ENCODE measurements around the gene MRPL17. TPM values are rescaled to one million over a fixed set of nuclear protein-coding genes. Genes with fewer than 3 reads are reported as not detected.
"Not testable (repeated sequence)": the region's sequence is repeated elsewhere in the genome, so short reads cannot be mapped to it uniquely, and the experiment has no call there.

The MRPL17 gene
- total and polyA plus RNA-seq, 5 donors from 2014 or later, result 10.0 to 35.5 (median 24.8) TPM

DNA sequence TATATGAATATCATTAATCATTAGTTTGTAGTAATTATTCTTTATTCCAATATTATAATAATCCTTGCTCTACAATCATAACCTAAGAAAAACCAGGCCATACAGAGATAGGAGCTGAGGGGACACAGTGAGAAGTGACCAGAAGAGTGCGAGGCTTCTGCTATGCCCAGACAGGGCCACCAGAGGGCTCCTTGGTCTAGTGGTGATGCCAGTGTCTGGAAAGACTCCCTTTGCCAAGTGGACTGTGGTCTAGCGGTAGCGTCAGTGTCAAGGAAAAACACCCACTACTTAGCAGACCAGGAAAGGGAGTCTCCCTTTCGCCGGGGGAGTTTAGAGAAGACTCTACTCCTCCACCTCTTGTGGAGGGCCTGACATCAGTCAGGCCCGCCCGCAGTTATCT lies 28.4 kb upstream of the MRPL17 start:
- ATAC-seq (ENCODE audit: low read depth in 2 of 2); H3K27me3 Mint-ChIP-seq; H3K36me3 ChIP-seq (ENCODE audit: control insufficient read depth, insufficient read depth, low read length); H3K4me1 ChIP-seq (ENCODE audit: control insufficient read depth, insufficient read depth, low read length, poor library complexity, severe bottlenecking); H3K9me3 ChIP-seq (ENCODE audit: control insufficient read depth in 2 of 2, low read length in 2 of 2); H3K9me3 Mint-ChIP-seq; H3K4me3 ChIP-seq (ENCODE audit: low read depth, low read length); H3K27me3 ChIP-seq (ENCODE audit: control insufficient read depth, insufficient read depth, low read length); H3K4me3 Mint-ChIP-seq; H3K27ac Mint-ChIP-seq; H3K27ac ChIP-seq (ENCODE audit: insufficient read depth, low read length, poor library complexity, severe bottlenecking): not testable (repeated sequence)
- peak in 1 of 3 donors; percentile 7 for DNase-seq
- peaks cover 8 to 48% (median 28%) of the 10 kb centered on the region in 4 donors for H3K4me1 Mint-ChIP-seq
- peaks cover 18% of the 10 kb centered on the region for H3K36me3 Mint-ChIP-seq

DNA sequence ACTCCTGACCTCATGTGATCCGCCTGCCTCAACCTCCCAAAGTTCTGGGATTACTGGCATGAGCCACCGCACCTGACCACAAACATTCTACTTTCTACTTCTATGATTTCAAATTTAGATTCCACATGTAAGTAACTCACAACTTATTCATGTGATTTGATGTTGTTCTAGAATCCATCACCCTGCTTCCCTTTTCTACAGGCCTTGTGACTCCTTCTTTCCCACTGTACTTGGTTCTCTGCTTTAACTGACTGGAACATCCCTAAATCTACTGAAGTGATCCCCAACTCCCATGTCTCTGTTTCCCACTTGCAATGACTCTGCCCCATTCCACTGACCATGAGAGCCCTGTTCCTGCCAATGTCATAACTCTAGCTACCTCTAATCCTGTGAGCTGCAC lies 25.7 kb upstream of the MRPL17 start:
- H3K4me1 Mint-ChIP-seq, result peaks cover 16 to 37% (median 23%) of the 10 kb centered on the region in 4 donors
- DNase-seq (no peak), ATAC-seq (ENCODE audit: low read depth in 2 of 2) (no peak)
- Histone ChIP-seq H3K27ac (ENCODE audit: insufficient read depth, low read length, poor library complexity, severe bottlenecking) (no peak overlapping the region), H3K36me3 (ENCODE audit: control insufficient read depth, insufficient read depth, low read length) (peaks cover 6% of the 10 kb centered on the region), H3K4me3 (ENCODE audit: low read depth, low read length) (no peak overlapping the region), H3K9me3 (ENCODE audit: control insufficient read depth in 2 of 2, low read length in 2 of 2) (peaks cover 0 to 6% of the 10 kb centered on the region in 2 experiments), H3K27me3 (ENCODE audit: control insufficient read depth, insufficient read depth, low read length) (no peaks in the 10 kb centered on the region), H3K4me1 (ENCODE audit: control insufficient read depth, insufficient read depth, low read length, poor library complexity, severe bottlenecking) (no peaks in the 10 kb centered on the region)
- no peaks in the 10 kb centered on the region for H3K27me3 Mint-ChIP-seq
- H3K4me3 Mint-ChIP-seq, result no peak overlapping the region
- H3K9me3 Mint-ChIP-seq, result no peaks in the 10 kb centered on the region
- peaks cover 7% of the 10 kb centered on the region for H3K36me3 Mint-ChIP-seq
- H3K27ac Mint-ChIP-seq, result peak overlapping the region; percentile 40 to 50 (median 45)

DNA sequence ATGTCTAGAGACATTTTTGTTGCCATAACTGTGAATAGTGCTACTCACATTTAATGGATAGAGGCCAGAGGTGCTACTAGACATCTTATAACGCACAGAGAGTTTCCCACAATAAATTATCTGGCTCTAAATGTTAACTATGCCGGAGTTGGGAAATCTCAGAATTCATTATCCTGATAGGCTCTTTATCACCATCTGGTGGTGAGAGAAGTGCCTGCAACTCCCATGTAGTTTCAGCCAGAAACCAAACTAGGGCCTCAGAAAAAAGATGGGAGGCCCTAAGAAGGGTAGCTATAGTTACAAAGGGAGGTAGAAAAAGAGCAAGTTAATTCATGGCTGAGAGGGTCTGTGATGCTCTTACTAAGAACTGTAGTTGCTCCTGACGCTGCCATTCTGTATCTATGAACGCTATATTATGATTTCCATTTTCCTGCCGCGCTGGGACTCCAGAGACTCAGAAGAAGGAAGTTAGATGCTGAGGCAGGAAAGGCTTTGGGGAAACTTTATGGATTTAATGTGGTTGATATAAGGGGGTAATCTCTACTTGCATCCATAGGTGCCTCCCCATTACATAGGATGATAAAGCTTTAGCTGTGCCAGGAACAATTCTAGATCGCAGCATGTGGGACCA lies 22.9 kb upstream of the MRPL17 start:
- H3K27ac Mint-ChIP-seq, result peak overlapping the region; percentile 63 to 95 (median 70)
- ATAC-seq (ENCODE audit: low read depth in 2 of 2), result peak in 1 of 2 donors; percentile 44
- DNase-seq, result peak; percentile 10 to 47 (median 40)
- no peak overlapping the region for H3K27ac ChIP-seq (ENCODE audit: insufficient read depth, low read length, poor library complexity, severe bottlenecking)
- H3K9me3 ChIP-seq (ENCODE audit: control insufficient read depth in 2 of 2, low read length in 2 of 2), result no peaks in the 10 kb centered on the region
- H3K27me3 Mint-ChIP-seq, result no peaks in the 10 kb centered on the region
- H3K4me1 Mint-ChIP-seq, result peaks cover 13 to 27% (median 23%) of the 10 kb centered on the region in 4 donors
- H3K4me3 Mint-ChIP-seq, result no peak overlapping the region
- H3K9me3 Mint-ChIP-seq, result no peaks in the 10 kb centered on the region
- H3K36me3 ChIP-seq (ENCODE audit: control insufficient read depth, insufficient read depth, low read length), result peaks cover 9% of the 10 kb centered on the region
- peaks cover 13% of the 10 kb centered on the region for H3K36me3 Mint-ChIP-seq
- H3K4me1 ChIP-seq (ENCODE audit: control insufficient read depth, insufficient read depth, low read length, poor library complexity, severe bottlenecking), result no peaks in the 10 kb centered on the region
- H3K27me3 ChIP-seq (ENCODE audit: control insufficient read depth, insufficient read depth, low read length), result no peaks in the 10 kb centered on the region
- no peak overlapping the region for H3K4me3 ChIP-seq (ENCODE audit: low read depth, low read length)

DNA sequence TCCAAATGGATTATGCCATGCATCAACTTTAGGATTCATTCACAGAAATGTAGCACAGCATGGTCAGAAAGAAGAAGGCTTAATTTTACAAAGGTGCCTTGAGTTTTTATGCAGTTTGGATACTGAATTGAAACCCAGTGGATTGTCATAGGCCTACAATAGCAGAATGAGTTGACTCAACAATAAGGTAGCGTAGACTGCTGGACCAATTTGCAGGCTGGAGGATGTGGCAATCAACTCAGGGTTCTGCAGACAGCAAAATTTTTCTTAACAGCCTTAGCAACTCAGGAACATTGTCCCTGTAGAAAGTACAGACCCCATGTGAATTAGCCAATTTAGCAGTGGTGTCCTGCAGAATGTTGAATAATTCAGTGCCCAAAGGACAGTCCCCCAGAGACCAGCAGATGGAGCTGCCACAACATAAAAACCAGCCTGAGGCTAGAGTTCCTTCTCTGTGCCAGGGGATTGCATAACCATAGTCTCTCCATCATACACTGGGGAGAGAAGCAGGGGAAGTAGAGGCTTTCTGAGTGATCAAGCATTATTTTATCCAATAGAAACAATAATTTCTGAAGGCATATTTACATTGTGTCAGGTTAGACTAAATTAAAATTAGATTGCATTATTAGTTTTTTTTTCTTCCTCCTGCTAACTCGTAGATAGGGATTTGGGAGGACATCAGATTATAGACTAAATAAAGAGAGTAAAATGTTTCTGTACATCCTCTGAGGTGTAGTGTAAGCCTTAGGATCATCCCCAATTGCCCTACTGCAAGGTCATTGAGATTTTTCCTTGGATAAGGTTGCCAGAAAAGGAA lies 20.3 kb upstream of the MRPL17 start:
- peaks cover 8 to 20% (median 13%) of the 10 kb centered on the region in 4 donors for H3K4me1 Mint-ChIP-seq
- peak in 2 of 3 donors; percentile 43 to 51 for DNase-seq
- H3K27me3 ChIP-seq (ENCODE audit: control insufficient read depth, insufficient read depth, low read length), result no peaks in the 10 kb centered on the region

DNA sequence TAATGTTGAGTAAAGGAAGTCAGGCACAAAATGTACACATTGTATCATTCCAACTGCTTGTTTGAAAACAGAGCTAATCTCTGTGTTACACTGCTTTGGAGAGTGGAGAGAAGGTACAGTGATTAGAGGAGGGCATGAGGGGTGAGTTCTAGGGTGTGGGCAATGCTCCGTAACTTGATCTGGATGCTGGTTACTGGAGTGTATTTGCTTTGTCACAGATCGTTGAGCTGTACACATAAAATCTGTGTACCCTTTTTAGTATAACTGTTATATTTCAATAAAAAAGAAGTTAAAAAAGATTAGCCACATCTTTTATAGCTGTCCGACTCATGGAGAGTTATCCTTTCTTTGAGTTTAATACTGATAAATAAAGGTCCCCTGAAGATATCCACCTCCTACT lies 18.8 kb upstream of the MRPL17 start:
- peak overlapping the region in 1 of 3 donors; percentile 79 for H3K27ac Mint-ChIP-seq
- not testable (repeated sequence) for H3K27me3 Mint-ChIP-seq; ATAC-seq (ENCODE audit: low read depth in 2 of 2)

More for the DNA sequence above, 20.3 kb upstream of the MRPL17 start:
- H3K27ac Mint-ChIP-seq, result no peak overlapping the region
- Histone ChIP-seq H3K36me3 (ENCODE audit: control insufficient read depth, insufficient read depth, low read length) (peaks cover 9% of the 10 kb centered on the region), H3K4me1 (ENCODE audit: control insufficient read depth, insufficient read depth, low read length, poor library complexity, severe bottlenecking) (no peaks in the 10 kb centered on the region), H3K9me3 (ENCODE audit: control insufficient read depth in 2 of 2, low read length in 2 of 2) (no peaks in the 10 kb centered on the region), H3K27ac (ENCODE audit: insufficient read depth, low read length, poor library complexity, severe bottlenecking) (peak overlapping the region; percentile 21), H3K4me3 (ENCODE audit: low read depth, low read length) (no peak overlapping the region)
- no peak overlapping the region for H3K4me3 Mint-ChIP-seq
- peak in 1 of 2 donors; percentile 62 for ATAC-seq (ENCODE audit: low read depth in 2 of 2)
- H3K27me3 Mint-ChIP-seq, result no peaks in the 10 kb centered on the region
- peaks cover 13% of the 10 kb centered on the region for H3K36me3 Mint-ChIP-seq
- H3K9me3 Mint-ChIP-seq, result no peaks in the 10 kb centered on the region

DNA sequence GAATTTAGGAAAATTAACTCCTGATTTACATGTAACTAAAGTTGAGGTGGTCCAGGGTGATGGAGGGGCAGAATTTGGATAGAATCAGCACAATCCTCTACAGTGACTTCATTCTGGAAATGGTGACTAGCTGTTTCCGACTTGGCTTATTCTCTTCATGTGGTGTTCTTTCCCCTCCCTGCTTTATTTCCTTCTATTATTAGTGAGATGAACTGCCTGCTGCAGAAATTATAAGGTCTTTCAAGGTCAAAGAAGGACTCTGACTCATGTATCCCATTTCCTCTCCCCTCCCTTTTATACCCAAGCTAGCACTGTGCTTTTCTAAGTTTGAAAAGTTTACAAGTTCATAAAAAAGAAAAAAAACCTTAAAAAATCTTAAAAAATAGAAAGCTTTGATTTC lies 12.2 kb upstream of the MRPL17 start:
- Mint-ChIP-seq H3K27me3 (no peaks in the 10 kb centered on the region), H3K4me3 (no peak overlapping the region), H3K9me3 (no peaks in the 10 kb centered on the region), H3K27ac (peak overlapping the region in 1 of 3 donors; percentile 15), H3K36me3 (no peaks in the 10 kb centered on the region), H3K4me1 (peaks cover 18 to 36% (median 22%) of the 10 kb centered on the region in 4 donors)
- no peaks in the 10 kb centered on the region for H3K9me3 ChIP-seq (ENCODE audit: control insufficient read depth in 2 of 2, low read length in 2 of 2)
- DNase-seq (no peak), ATAC-seq (ENCODE audit: low read depth in 2 of 2) (peak in 1 of 2 donors; percentile 39)
- H3K36me3 ChIP-seq (ENCODE audit: control insufficient read depth, insufficient read depth, low read length), result peaks cover 4% of the 10 kb centered on the region
- H3K4me3 ChIP-seq (ENCODE audit: low read depth, low read length), result no peak overlapping the region
- peaks cover 22% of the 10 kb centered on the region for H3K4me1 ChIP-seq (ENCODE audit: control insufficient read depth, insufficient read depth, low read length, poor library complexity, severe bottlenecking)
- H3K27me3 ChIP-seq (ENCODE audit: control insufficient read depth, insufficient read depth, low read length), result no peaks in the 10 kb centered on the region
- no peak overlapping the region for H3K27ac ChIP-seq (ENCODE audit: insufficient read depth, low read length, poor library complexity, severe bottlenecking)

More for the DNA sequence above, 18.8 kb upstream of the MRPL17 start:
- not testable (repeated sequence) for H3K9me3 Mint-ChIP-seq; H3K27ac ChIP-seq (ENCODE audit: insufficient read depth, low read length, poor library complexity, severe bottlenecking); H3K4me1 ChIP-seq (ENCODE audit: control insufficient read depth, insufficient read depth, low read length, poor library complexity, severe bottlenecking); H3K9me3 ChIP-seq (ENCODE audit: control insufficient read depth in 2 of 2, low read length in 2 of 2); DNase-seq; H3K27me3 ChIP-seq (ENCODE audit: control insufficient read depth, insufficient read depth, low read length); H3K4me3 ChIP-seq (ENCODE audit: low read depth, low read length)
- peak overlapping the region in 1 of 4 donors; percentile 15 for H3K4me3 Mint-ChIP-seq
- H3K4me1 Mint-ChIP-seq, result peaks cover 8 to 20% (median 15%) of the 10 kb centered on the region in 4 donors
- H3K36me3 ChIP-seq (ENCODE audit: control insufficient read depth, insufficient read depth, low read length), result peaks cover 11% of the 10 kb centered on the region
- H3K36me3 Mint-ChIP-seq, result peaks cover 13% of the 10 kb centered on the region

DNA sequence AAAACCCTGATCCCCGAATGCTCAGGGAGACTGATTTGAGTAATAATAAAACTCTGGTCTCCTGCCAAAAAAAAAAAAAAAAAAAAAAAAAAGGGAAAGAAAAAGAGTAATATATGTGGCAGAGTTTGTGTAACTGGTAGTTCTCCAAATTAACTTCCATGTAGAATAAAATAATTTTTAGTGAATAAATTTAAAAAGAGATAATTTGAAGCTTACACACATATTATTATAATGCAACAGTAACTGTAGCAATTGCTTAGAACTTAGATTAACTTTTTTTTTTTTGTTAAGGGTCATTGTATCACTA lies 11.0 kb upstream of the MRPL17 start:
- H3K27ac Mint-ChIP-seq, result peak overlapping the region in 1 of 3 donors; percentile 83
- H3K27ac ChIP-seq (ENCODE audit: insufficient read depth, low read length, poor library complexity, severe bottlenecking), result no peak overlapping the region
- peaks cover 13 to 36% (median 24%) of the 10 kb centered on the region in 4 donors for H3K4me1 Mint-ChIP-seq
- ATAC-seq (ENCODE audit: low read depth in 2 of 2), result no peak
- H3K4me1 ChIP-seq (ENCODE audit: control insufficient read depth, insufficient read depth, low read length, poor library complexity, severe bottlenecking), result peaks cover 22% of the 10 kb centered on the region
- H3K4me3 Mint-ChIP-seq, result peak overlapping the region in 2 of 4 donors; percentile 2 to 75
- H3K36me3 ChIP-seq (ENCODE audit: control insufficient read depth, insufficient read depth, low read length), result peaks cover 4% of the 10 kb centered on the region
- H3K27me3 ChIP-seq (ENCODE audit: control insufficient read depth, insufficient read depth, low read length), result no peaks in the 10 kb centered on the region
- H3K9me3 Mint-ChIP-seq, result no peaks in the 10 kb centered on the region
- H3K27me3 Mint-ChIP-seq, result no peaks in the 10 kb centered on the region
- no peak for DNase-seq
- no peaks in the 10 kb centered on the region for H3K9me3 ChIP-seq (ENCODE audit: control insufficient read depth in 2 of 2, low read length in 2 of 2)
- no peaks in the 10 kb centered on the region for H3K36me3 Mint-ChIP-seq
- no peak overlapping the region for H3K4me3 ChIP-seq (ENCODE audit: low read depth, low read length)

Data from CD4-positive, CD25-positive, alpha-beta regulatory T cell (primary cell).